BJ (cell line): Measurements from ENCODE around the gene APOBEC3B. TPM values are rescaled to one million over a fixed set of nuclear protein-coding genes. Genes with fewer than 3 reads are reported as not detected.
"Not testable (repeated sequence)": the region's sequence is repeated elsewhere in the genome, so short reads cannot be mapped to it uniquely, and the experiment has no call there.

Source experiments
- CTCF ChIA-PET: fragments of 350-600 bp; formaldehyde crosslinking; extraction: SDS; loops from one replicate; lab custom pipeline; 2021; ENCODE audit warnings: antibody characterized with exemption, inconsistent platforms; lab: Yijun Ruan, JAX
- POLR2A ChIA-PET: fragments of 300-600 bp; sonication (Branson Sonifier 250); formaldehyde crosslinking; extraction: SDS; loops from one replicate; lab custom pipeline; 2021; ENCODE audit warnings: antibody characterized with exemption; lab: Charles Lee
- DNase-seq: peaks from one replicate; pipeline ENCODE4 v3.0.0-alpha.2; 2011; ENCODE audit warnings: low read depth
- H3K27me3 ChIP-seq: 2 replicates; pipeline ENCODE4 v1.6.0; 2011; ENCODE audit warnings: low read length; ENCODE audit not compliant: control insufficient read depth, insufficient read depth
- H3K36me3 ChIP-seq: 2 replicates; pipeline ENCODE4 v1.5.1; 2011; ENCODE audit warnings: low read length; ENCODE audit not compliant: control insufficient read depth, insufficient read depth
- H3K4me3 ChIP-seq: 2 replicates; pipeline ENCODE4 v1.5.1; 2011; ENCODE audit warnings: low read depth, mild to moderate bottlenecking, control low read depth, low read length
- polyA plus RNA-seq: library from polyadenylated mRNA; depleted of rRNA; stranded (reverse); fragments of >200 nt; gene quantifications from 2 replicates; pipeline ENCODE4 v1.2.3, GENCODE V29; 2011
- TF ChIP-seq, protein P1 (sequence below): IDR thresholded peaks from 2 replicates; pipeline ENCODE4 v1.5.1; 2011; ENCODE audit warnings: low read depth, mild to moderate bottlenecking, control low read depth, inconsistent platforms, low read length, moderate library complexity; ENCODE audit not compliant: insufficient read depth

The APOBEC3B gene
- polyA plus RNA-seq, 1 experiment, result 16.0 TPM

DNA sequence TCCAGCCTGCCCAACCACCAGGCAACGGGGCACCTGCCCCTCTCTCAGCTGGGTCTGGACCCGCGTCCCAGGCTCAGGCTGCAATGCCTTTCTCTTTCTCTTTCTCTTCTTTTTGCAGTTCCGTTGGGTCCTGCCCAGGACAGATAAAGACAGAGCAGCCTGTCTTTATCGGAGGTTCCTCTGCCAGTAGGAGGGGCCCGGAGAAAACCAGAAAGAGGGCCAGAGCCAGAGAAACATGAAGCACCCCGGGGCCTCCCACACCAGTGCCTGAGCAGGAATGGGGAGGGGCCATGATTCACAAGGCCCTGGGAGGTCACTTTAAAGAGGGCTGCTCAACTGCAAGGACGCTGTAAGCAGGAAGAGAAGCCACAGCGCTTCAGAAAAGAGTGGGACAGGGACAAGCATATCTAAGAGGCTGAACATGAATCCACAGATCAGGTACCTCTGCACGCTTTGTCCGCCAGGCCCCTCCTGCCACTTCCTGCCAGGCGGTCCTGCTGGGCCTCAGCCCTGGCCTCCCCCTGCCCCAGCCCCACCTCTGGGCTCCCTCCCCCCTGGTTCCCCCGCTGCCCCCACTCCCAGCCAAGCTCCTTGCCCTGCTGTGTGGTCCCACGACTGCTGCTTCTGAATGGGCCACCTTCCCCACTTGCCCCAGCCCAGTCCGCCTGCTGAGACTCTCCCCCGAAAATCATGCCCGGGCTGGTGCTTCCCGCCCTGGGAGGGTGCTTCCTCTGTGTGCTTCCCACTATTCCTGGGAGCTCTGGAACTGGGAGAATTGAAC lies 32.0 kb downstream of the APOBEC3B start, which contains the start of gene APOBEC3C:
APOBEC3C (plus strand) TSS at position 316 of the 781 bp plus-strand sequence; CDS start at position 422, 106 bp downstream.
- Histone ChIP-seq H3K27me3 (no peaks in the 10 kb centered on the region), H3K4me3 (peak within 1 kb of the TSS; percentile 71), H3K36me3 (peaks cover 1% of the 10 kb centered on the region)
- CTCF ChIA-PET, result interaction anchor here (1.0 to 2.9 kb wide), 4 partner anchors 11 to 245 kb away, joined by 3 to 10 read pairs (median 6); no protein-coding TSS in a partner anchor
- POLR2A ChIA-PET, result no interaction called here
- peak; percentile 52 for DNase-seq
- TF ChIP-seq, protein P1, sequence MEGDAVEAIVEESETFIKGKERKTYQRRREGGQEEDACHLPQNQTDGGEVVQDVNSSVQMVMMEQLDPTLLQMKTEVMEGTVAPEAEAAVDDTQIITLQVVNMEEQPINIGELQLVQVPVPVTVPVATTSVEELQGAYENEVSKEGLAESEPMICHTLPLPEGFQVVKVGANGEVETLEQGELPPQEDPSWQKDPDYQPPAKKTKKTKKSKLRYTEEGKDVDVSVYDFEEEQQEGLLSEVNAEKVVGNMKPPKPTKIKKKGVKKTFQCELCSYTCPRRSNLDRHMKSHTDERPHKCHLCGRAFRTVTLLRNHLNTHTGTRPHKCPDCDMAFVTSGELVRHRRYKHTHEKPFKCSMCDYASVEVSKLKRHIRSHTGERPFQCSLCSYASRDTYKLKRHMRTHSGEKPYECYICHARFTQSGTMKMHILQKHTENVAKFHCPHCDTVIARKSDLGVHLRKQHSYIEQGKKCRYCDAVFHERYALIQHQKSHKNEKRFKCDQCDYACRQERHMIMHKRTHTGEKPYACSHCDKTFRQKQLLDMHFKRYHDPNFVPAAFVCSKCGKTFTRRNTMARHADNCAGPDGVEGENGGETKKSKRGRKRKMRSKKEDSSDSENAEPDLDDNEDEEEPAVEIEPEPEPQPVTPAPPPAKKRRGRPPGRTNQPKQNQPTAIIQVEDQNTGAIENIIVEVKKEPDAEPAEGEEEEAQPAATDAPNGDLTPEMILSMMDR, result no peak

DNA sequence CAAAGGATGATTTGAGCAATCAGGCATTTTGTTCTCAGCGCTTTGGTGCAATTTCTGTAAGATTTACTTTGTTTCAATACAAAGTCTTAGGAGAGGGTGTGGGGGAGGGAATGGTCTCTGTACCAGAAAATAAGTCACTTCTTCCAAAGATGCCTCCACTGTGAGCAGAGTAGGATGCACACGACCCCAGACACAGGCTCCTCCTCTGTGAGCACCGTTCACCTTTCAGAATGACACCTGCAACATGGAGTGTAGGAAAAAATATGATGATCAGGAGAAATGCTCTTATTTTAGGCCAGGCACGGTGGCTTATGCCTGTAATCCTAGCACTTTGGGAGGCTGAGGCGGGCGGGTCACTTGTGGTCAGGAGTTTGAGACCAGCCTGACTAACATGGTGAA lies 32.6 kb downstream of the APOBEC3B start:
- H3K36me3 ChIP-seq, POLR2A ChIA-PET, DNase-seq, H3K27me3 ChIP-seq: not testable (repeated sequence)
- CTCF ChIA-PET, result interaction anchor here (1.0 to 2.9 kb wide), 4 partner anchors 11 to 246 kb away, joined by 3 to 10 read pairs (median 6); no protein-coding TSS in a partner anchor
- H3K4me3 ChIP-seq, result peak overlapping the region; percentile 71

DNA sequence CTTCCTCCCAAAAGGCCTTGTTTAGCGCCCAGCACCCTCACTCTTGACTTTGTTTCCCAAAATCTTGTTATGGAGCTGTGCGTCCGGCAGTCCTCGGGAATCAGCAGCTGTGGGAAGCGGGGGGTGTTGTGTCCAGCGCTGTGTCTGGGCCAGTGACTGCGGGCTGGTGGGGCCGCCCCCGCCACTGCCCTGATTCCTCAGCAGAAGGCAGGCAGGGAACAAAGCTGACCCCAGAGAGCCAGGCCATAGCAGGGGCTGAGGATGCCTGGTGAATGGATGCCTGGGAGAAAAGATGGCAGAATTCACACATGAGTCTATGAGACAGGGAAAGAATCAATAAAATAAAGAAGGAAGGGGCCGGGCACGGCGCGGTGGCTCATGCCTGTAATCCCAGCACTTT lies 34.4 kb downstream of the APOBEC3B start:
- CTCF ChIA-PET, result interaction anchor here (1.9 kb wide), 1 partner anchor 147 kb away, joined by 10 read pairs; no protein-coding TSS in a partner anchor

DNA sequence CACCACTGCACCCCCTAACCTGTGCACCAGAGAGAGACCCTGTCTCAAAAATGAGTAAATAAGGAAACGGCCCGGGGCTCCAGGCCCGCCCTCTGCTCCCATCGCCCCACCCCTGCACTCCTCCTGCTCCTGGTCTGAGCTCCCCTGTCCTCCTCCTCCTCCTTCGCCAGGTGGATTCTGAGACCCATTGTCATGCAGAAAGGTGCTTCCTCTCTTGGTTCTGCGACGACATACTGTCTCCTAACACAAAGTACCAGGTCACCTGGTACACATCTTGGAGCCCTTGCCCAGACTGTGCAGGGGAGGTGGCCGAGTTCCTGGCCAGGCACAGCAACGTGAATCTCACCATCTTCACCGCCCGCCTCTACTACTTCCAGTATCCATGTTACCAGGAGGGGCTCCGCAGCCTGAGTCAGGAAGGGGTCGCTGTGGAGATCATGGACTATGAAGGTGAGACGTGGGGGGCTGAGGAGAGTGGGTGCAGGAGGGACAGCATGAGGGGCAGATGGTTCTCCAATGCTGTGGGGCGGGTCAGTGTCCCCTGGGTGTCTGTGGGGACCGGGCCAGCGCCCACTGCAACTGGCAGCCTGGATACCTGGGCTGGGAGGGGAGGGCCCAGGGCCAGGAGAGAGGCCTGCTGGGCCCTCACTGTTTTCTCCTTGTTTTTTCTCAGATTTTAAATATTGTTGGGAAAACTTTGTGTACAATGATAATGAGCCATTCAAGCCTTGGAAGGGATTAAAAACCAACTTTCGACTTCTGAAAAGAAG lies 35.6 kb downstream of the APOBEC3B start:
- H3K4me3 ChIP-seq, result no peak overlapping the region
- DNase-seq, result no peak
- TF ChIP-seq, protein P1, result no peak
- POLR2A ChIA-PET, result no interaction called here
- CTCF ChIA-PET, result interaction anchor here (1.9 kb wide), 1 partner anchor 148 kb away, joined by 10 read pairs; no protein-coding TSS in a partner anchor
- no peaks in the 10 kb centered on the region for H3K27me3 ChIP-seq
- H3K36me3 ChIP-seq, result peaks cover 1% of the 10 kb centered on the region

More for the DNA sequence above, 34.4 kb downstream of the APOBEC3B start:
- Histone ChIP-seq H3K4me3 (no peak overlapping the region), H3K36me3 (peaks cover 1% of the 10 kb centered on the region), H3K27me3 (no peaks in the 10 kb centered on the region)
- TF ChIP-seq, protein P1, result no peak
- POLR2A ChIA-PET, result no interaction called here
- DNase-seq, result no peak

DNA sequence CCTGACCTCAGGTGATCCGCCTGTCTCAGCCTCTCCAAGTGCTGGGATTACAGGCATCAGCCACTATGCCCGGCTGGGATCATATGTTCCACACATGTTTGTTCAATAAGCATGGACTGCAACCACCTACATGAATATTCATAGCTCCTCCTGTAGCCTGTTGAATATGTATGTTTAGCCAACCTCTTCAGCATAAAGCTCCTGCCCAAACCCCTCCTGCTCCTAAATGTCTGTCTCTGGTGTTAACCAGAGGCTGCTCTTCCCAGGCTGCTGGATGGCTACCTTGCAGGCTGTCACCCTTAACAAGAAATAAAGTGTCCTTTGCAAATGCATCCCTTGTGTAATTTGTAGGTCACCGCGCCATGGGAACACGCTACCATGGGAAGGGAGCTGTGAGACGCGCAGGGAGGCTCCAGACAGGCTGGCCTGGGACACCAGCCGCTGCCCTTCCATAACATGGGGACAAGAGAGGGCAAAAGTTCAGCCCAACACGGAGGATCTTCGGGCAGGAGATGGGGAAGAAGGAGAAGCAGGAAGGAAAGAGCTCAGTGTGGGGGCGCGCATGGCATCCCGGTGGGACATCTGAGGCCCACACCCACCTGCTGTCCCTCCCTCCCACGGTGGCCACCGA lies 38.0 kb downstream of the APOBEC3B start:
- POLR2A ChIA-PET, H3K27me3 ChIP-seq, CTCF ChIA-PET, H3K4me3 ChIP-seq, H3K36me3 ChIP-seq, DNase-seq: not testable (repeated sequence)
